AG08396 (cell line): ENCODE data around the gene PRPS2.

ENCODE experiments used
- DNase-seq: peaks from one replicate; pipeline ENCODE4 v3.0.0; 2012; ENCODE audit warnings: low spot score, mixed read lengths

The PRPS2 gene

GRCh38 chrX:12791257-12792228 is at the start of gene PRPS2:
PRPS2 (plus strand) TSS chrX:12791412; CDS start chrX:12791498, 86 bp downstream.
- DNase-seq, result peak; percentile 80

GRCh38 chrX:12741416-12741815 is 49.8 kb upstream of the PRPS2 start:
- no peak for DNase-seq

DNA sequence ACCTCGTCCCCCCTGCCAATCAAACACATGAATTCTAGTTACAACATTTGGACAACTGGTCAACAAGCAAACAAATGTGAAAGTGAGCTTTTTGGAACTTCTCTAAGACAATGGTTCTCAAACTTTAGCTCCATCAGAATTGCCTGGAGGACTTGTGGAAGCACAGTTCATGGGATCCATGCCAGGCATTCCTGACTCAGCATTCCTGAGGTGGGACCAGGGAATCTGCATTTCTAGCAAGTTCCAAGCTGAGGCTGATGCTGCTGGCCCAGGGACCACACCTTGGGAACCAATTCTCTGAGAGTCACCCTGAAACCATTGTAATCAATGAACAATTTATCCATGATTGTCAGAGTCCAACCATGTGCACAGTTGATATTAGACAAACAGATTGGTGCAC is 43.8 kb upstream of the PRPS2 start:
- no peak for DNase-seq

DNA sequence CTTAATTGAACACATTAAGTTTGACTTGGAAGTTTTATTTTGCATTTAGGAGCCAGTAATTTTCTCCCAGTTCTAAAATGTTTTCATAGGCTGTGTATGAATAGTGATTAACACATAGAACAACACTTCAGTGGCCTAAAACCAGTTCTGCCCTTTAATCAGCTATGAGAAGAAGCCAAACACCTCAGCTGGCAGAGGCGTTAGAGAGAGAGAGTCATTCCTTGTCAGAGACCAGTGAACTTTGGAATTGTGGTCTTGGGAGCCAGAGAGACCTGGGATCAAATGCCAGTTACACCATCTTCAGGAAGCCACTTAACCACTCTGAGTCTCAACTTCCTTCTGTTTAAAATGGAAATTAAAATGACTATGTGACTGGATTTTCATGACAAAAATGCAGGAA is 39.3 kb upstream of the PRPS2 start:
- DNase-seq, result no peak

GRCh38 chrX:12753366-12753765 is 37.8 kb upstream of the PRPS2 start:
- no peak for DNase-seq

DNA sequence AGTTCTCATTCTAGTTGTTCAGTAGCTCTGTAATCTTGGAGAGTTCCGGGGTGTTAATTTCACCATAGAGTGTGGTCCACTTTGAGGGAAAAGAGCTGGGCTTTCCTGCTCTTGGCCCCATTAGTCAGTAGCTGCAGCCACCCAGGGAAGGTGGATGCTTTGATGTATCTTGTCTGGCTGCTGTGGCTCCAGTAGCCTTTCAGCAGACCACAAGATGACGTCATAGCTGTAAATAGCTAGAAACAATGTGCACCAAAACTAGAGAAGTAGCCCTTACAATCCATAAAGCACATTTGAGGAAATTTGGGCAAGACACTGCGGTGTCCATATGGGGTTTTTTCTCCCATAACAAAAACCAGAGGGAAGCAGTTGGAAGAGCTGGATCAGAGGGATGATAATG is 32.9 kb upstream of the PRPS2 start:
- no peak for DNase-seq

- DNase-seq, result no peak
Measured at GRCh38 chrX:12767856-12768255, 23.4 kb upstream of the PRPS2 start.

DNA sequence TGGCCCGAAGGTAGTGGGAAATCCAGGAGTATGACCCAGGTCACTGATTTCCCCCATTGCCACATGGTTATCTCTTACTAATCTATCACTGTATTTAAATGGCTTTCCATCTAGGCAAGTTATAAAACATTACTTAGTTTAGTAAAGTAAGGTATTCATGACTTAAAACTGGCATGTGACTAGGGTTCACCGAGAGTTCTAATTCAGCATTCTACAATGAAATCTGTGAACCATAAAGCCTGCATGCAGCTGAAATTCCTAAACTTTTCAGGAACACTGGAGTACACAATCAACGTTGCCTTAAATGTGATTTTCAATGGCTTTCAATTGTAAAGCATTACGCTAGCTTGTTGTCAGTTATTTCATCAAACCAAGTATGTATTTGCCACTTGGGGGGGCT is 22.7 kb upstream of the PRPS2 start:
- no peak for DNase-seq

DNA sequence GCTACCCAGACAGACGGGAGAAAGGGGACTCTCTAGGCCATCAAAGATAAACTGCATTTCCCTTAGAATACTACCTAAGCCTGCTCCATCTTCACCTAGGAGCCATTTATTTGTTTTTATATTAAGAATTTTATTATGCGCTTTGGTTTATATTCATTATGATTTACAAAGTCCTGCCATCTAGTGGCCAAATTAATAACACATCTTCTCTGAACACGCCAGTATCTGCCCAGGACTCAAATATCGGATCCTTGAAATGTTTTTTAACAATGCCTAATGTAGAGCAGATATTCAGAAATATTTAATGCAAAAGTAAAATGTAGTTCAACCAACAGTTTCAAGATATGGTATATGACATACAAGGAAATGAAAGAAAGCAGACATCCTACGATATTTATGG is 20.8 kb upstream of the PRPS2 start:
- DNase-seq, result no peak

DNA sequence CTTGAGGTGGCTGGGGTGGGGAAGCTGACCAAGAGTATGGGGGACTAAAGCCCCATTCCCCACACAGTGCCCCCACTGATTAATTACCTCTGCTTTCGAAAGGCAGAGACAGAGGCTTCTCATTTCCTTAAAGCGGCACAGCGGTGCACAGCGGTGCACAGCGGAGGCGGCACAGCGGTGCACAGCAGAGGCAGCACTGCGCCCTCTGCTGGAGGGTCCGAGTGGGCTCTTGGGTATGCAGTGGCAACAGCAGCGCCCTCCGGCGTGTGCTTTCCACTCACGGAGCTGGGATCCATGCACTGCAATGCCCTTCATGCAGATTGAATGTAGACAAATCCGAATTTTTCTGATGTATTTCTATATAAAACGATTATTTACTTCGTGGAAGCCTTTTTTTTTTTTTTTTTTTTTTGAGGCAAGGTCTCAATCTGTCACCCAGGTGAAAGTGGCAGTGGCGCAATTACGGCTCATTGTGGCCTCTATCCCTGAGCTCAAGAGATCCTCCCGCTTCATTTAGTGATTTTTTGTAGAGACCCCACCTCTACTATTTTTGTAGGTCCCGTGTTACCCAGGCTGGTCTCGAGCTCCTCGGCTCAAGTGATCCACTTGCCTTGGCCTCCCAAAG is 19.7 kb upstream of the PRPS2 start:
- DNase-seq, result peak; percentile 23

DNA sequence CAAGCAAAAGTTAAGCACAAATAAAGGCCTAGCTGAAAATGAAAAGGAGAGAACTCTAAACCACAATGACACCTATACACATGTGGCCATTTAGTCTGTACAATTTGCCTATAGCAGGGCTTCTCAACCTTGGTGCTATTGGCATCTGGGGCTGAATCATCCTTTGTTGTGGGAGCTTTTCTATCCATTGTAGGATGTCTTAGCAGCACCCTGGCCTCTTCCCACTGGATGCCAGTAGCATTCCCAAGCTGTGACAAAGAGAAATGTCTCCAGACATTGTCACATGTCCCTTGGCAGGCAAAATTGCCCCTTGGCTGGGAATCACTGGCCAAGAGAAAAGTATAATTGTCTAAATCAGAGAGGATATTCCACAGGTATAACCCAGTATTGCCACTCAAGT is 13.5 kb upstream of the PRPS2 start:
- DNase-seq, result no peak

DNA sequence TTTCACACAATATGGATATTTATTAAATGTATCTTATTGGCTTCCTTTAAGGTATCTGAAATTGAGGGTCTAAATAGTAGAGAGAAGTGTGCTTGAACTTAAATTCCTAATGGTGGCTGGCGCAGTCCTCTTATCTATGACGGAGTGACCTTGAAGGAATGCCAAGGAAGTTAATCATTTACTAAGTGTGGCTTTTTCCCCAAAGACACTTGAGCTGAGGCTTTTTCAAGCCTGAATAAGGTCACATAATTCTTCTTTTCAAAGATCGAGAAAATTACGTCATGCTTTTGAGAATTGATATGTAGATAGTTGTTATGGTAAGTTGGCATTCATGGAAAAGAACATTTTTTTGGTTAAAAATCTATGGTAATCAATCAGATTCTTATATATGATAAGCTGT is 11.7 kb upstream of the PRPS2 start:
- no peak for DNase-seq

- no peak for DNase-seq
Measured at GRCh38 chrX:12788645-12789044, 2.6 kb upstream of the PRPS2 start.

DNA sequence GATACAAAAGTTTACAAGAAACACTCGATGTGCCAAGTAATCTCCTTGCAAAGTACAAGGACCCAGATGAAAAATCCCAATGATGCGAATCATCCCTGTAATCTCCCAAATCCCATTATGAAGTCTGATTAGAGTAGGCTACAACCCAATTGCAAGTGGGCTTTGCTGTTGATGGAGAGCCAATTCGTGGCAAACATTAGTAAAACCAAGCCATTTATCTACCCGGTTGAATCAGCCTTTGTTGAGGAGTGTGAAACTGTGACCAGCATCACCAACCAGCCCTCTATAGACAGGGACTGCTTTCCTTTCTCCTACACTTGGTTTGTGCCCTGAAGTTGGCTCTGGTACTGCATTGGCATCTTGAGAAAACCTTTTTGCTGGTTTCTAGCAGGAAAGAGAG is 1.2 kb upstream of the PRPS2 start:
- DNase-seq, result no peak

DNA sequence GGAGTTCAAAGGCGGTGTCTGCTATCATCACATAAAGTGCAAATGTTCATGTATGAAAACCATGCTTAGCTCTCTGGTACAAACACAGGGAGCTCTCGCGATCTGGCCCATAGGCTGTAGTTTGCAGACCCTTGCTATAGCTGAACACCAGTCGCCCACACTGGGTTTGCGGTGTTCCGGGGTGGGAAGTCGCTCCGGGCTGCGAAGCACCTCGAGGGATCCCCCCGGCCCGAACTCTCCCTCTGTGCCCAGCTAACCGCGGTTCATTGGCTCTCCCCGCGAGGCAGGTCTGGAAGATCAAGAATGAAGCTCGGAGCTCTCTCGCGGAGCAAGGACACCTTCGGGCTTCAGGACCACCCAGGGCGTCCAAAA is 341 bp upstream of the PRPS2 start:
- no peak for DNase-seq

- DNase-seq, result no peak
Measured at GRCh38 chrX:12792711-12793110, 1.5 kb downstream of the PRPS2 start.

DNA sequence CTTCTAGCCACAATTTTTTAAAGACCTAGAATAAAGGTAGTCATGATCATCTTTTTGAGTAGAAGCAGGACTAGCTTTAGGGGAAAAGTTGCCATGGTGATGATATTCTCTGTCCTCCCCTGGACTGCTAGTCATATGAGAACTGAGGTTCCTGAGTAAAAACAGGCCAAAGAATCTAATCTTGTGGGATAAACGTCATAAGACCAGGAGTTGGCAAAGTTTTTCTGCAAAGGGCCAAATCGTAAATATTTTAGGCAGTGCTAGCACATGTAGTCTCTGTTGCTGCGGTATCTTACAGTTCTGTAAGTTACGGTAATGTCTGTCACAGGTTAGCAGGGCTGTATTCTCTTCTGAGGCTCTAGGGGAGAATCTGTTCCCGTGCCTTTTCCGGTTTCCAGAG is 3.4 kb downstream of the PRPS2 start:
- no peak for DNase-seq

GRCh38 chrX:12798601-12799000 is 7.4 kb downstream of the PRPS2 start:
- DNase-seq, result peak; percentile 64

GRCh38 chrX:12799118-12799517 is 7.9 kb downstream of the PRPS2 start:
- DNase-seq, result no peak

DNA sequence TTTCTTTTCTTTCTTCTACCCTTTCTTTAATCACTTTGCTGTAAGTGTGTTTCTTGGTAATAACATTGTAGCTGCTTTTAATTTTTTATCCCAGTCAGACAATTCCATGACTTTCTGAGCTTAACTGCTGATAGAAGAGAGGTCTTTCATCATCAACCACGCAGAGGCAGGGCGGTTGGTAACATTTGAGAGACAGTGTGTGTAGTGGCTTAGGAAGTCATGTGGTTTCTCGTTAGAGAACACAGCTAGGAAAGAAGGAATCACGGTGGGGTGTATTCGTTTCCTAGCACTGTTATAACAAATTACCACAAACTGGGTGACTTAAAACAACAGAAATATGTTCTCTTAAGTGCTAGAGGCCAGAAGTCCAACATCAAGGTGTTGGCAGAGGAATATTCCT is 11.5 kb downstream of the PRPS2 start:
- DNase-seq, result no peak

DNA sequence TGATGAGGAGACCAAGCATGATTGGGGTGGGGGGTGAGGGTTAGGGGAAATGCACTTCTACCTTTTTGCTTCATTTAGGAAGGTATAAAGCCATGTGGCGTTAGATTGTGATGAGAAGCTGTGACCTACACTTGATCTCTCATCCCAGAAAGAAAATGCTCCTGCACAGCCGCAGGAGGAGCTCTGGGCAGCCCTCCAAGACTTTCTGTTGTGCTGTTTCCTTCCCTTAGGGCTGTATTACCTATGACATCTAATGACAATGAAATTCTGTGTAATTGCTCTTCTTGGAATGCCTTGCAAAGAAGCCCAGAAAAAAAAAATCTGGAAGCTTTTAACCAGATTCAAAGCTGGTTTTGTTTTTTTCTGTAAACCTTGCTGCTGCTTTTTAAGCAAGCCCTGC is 13.4 kb downstream of the PRPS2 start:
- DNase-seq, result no peak

DNA sequence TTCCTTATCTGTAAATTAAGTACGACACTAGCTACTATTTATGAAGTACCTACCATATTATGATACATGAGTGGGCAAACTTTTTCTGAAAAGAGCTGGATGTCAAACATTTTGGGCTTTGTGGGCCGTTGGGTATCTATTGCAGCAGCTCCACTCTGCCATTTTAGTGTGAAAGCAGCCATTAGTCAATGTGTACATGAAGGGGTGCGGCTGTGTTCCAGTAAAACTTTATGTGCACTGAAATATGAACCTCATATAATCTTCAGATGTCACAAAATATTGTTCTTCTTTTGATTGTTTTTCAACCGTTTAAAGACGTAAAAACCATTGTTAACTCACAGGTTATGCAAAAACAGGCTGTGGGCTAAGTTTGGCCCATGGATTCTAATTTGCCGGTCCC is 14.1 kb downstream of the PRPS2 start:
- no peak for DNase-seq

DNA sequence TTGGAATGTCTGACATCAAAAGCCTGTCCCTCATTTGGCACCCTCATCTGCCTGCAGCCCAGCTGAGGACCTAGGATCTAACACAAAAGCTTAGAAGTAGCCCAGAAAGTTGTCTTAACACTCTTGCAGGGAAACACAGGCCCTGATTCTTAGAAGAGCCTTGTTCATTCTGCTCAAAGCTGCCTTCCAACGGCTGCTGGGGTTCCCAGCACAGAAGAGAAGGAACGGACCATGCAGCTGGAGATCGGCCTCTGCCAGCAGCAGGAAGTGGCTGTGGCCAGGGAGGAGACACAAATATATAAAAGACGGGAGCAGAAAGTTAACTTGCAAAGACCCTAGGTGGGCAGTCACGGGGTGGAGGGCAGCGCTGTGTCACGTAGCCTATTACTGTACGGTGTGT is 20.4 kb downstream of the PRPS2 start:
- no peak for DNase-seq

DNA sequence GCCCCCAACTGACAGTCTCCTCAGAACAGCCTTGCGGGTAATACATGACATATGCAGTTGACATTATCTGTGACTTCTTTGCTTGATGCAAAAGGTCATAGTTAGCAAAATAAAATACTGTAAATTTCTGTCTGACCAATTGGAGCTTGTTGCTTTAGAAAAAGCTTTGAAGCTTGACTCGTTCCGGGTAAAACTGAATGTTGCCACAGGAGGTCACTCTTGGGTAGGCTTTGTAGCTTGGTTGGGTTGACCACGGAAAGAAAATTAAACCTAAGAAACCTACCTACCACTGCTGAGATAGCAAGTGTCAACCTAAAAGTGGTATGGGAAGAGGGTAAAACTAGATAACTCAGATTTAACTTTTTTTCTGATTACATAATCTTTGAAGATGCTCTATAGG is 23.2 kb downstream of the PRPS2 start:
- peak; percentile 32 for DNase-seq
